GM19238 (cell line): ENCODE data around the gene BAZ2B.
"Not testable (repeated sequence)": the region's sequence is repeated elsewhere in the genome, so short reads cannot be mapped to it uniquely, and the experiment has no call there.

Experiments
- DNase-seq: peaks from one replicate; pipeline ENCODE4 v3.0.0; 2011; ENCODE audit warnings: low spot score; ENCODE audit not compliant: insufficient read length

BAZ2B gene

DNA sequence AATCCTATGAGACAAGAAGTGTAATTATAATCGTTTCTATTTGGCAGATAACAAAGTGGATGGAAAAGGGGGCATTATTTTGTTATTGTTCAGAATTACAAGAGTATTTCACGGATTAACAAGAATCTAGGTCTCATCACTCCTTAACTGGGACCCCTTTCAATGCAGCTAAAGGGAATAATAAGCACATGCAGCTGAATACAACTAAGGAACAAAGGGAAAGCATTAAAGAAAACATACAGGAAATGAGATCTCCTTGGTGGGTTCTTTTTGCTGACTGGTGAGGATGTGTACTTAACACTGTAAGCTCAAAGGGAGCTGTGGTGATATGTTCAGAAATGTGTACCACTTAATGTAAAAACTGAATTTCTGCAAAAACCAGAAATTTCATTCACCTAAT is 189.3 kb downstream of the BAZ2B start:
- no peak for DNase-seq

DNA sequence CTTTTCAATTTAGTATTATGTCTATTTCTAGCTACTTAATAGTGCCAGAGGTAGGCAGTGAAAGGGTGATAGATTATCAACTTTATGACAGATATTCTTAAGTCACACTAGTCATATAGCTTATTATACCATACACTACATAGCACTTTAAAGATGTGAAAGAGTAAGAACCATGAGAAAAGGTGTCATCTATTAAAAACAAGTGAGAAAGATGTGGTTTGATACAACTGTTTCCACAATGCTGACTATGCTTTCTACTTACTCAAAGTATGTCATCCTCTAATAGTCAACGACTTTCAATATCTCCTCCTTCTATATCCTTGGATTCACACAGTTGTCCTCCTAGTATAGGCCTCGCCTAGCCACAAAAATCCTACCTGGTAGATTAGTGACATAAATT is 196.9 kb downstream of the BAZ2B start:
- no peak for DNase-seq

DNA sequence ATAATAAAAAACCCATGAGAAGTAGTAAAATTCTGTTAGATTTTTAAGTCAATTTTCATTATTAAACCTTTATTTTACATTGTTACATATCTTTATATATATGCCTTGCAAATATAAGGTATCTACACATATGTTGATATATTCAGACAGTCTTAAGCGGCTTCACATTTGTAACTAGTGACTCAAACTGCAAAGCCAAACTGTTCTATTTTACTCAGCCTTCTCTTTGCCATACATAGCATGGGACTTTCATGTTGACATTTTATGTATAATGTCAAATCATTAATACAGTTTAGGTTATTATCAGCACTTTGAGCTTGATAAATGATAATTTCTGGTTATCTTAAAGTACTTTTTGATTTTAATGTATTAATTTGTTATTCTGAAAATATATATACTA is 204.9 kb downstream of the BAZ2B start:
- no peak for DNase-seq

DNA sequence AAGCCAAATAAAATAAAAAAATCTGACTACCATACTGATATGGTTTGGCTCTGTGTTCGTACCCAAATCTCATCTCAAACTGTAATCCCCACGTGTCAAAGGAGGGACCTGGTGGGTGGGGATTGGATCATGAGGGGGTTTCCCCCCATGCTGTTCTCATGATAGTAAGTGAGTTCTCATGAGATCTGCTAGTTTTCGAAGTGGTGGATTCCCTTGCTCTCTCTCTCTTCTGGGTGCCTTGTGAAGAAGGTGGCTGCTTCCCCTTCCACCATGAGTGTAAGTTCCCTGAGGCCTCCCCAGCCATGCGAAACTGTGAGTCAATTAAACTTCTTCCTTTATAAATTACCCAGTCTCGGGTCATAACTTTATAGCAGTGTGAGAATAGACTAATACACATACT is 206.1 kb downstream of the BAZ2B start:
- DNase-seq = no peak

DNA sequence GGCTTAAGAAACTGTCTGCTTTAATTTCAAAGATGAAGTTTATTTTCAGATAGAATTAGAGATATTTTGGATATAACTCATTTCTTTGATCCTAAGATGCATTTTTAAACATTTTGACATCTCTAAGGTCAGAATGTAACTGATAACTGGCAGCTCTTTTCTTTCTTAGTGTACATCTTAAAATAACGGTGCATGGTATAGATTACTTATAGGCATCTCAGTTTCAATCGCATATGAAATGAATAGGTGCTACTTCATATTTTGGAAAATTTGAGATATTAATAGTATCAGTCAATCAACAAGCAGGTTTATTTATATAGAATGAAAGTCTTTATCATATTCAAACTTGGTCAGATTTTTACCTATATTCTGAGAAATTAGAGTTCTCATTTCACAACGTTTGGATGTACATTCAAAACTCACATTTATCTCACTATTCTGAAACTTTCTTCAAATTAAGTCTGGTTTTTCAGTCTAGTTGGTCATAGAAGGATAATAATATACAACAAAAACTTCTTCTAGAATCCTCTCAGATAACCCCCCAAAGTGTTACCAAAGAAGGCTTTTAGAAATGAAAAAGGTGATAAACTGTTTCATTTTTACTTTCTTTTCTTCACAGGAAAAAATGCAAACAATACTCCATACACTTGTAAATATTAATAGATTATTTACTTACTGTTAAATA is 207.1 kb downstream of the BAZ2B start:
- no peak for DNase-seq

DNA sequence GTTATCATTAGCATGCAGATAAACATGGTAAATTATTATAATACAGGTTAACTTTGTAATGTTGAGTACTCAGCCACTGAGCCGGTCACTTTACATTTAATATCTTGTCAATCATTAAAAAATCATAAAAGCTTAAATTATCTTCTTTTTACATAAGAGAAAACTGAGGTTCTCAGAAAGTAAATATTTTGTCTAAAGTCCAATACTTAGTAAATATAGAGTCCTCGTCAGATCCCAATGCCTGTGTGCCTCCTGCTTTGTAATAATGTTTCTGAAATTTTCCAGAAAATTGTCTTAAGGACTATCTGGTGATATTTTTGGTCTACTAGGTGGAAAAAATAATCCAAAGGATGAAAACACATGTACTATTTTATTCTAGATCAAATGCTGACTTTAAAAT is 213.6 kb downstream of the BAZ2B start:
- DNase-seq = no peak

DNA sequence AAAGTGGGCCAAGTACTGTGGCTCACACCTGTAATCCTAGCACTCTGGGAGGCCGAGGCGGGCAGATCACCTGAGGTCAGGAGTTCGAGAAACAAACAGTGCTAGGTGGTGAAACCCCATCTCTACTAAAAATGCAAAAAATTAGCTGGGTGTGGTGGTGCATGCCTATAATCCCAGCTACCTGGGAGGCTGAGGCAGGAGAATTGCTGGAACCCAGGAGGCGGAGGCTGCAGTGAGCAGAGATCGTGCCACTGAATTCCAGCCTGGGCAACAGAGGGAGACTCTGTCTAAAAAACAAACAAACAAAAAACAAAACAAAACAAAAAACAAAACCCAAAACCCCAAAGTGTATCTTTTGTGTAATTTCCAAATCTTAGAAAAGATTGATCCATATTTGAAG is 214.2 kb downstream of the BAZ2B start:
- DNase-seq = not testable (repeated sequence)

DNA sequence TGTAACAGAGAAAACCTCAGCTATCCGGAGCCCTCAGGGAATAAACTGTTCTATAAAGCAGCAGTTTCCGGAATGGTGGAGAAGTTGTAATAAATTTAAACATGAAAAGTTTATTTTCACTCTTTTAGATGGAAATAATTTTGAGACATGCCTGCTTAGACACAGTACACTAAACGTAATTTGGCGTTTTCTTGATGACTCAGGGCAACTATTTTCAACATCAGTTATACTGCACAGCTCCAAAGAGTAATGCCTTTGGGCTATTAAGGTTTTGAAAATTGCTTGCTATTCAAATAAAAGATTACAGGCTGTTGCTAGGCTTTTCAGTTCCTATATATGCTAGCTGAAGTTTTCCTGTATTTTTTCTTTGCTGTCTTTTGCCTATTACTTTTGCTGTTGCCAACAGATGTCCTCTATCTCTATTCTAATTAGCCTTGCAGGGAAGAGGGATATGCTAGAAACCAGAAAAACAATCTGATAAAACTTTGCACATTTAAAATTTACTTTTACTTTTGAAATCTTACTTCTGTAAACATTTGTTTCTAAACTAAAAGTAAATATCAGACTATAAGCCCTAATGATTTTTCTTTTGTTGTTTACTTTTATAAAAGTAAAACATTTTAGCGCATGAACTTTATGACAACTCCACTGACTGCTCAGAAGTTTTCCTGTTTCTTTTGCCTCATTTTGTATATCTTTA is 216.5 kb downstream of the BAZ2B start:
- DNase-seq = no peak

DNA sequence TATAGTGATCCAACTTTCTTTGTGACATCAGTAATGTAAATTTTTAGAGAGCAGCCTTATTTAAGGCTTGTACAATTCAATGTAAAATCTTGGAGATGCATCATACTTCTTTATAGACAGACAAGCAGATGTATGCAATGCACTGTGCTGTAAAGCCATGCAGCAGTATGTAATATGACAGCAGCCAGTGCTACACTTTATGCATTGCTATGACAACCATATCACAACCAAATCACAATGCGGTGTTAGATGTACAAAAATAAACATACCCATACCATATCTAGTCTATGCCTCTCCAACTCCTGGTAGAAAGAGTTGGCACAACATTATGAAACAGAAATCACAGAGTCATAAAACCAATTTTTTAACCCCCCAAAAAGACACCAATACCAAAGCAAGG is 219.5 kb downstream of the BAZ2B start:
- DNase-seq = no peak

DNA sequence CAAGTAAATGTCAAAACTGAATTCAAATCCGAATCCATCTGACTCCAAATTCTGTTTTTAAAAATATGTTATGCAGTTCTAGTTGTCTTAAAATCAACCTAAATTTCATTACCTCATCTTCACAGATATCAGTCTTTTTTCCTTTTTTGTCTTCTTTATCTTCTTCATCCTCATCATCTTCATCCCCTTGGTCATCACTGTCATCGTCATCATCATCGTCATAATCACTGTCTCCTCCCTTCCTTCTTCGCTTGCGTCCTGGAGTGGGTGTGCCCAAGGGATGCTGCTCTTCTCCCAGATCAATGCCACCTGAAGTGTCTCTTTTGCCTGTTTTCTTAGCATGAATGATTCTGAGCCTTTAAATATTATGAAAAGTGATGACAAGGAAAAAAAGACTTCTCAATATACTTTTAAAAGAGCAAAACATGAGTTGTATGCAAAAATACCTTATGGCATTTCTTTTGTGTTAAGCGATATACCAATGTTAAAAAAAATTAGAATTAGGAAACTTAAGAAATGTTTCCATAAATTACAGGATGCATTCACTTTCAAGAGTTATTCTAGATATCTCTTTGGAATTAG is 233.8 kb downstream of the BAZ2B start:
- no peak for DNase-seq

DNA sequence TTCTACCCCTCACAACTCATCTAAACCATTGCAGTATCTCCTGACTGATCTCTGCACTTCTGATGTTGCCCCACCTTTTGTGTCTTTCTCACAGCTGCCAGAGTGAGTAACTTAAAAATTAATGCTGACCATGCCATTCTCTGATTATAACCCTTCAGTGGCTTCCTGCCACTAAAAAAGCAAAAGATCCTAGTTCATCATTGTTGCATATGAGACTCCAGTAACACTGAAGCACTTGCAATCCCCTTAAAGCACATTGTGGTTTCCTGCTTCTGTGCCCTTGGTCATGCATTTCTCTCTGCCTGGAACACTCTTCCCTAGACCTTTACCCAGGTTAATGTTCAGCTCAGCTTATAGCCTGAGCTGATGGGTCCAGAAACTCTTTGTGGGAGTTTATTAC is 234.8 kb downstream of the BAZ2B start:
- no peak for DNase-seq

DNA sequence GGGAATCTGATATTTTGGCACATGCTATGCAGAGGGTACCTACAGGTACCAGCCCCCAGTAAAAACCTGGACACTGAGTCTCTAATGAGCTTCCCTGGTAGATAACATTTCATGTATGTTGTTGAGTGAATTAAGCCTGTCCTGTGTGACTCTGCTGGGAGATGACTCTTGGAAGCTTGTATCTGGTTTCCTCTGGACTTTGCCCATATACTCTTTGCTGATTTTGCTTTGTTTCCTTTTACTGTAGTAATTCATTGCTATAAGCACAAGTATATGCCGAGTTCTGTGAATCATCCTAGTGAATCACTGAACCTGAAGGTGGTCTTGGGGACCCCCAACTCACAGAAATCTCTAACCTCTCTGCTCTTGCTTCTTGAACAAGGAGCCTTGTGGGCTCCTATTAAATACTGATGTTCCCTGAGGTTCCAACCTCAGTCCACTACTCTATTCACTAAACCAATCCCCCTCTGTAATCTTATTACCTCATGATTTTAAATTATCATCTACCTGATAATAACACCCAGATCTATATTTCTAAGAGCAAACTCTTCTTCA is 235.6 kb downstream of the BAZ2B start:
- no peak for DNase-seq

DNA sequence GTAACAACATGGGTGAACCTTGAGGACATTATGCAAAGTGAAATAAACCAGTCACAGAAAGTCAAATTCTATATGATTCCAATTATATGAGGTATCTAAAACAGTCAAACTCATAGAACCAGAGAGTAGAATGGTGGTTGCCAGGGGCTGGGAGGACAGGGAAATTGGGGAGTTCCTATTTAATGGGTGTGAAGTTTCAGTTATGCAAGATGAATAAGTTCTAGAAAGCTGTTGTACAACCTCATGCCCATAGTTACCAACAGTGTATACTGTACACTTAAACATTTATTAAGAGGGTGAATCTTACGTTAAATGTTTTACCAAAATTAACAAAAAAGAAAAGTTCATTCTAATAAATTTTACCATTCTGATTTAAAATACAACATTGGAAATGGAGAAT is 237.2 kb downstream of the BAZ2B start:
- no peak for DNase-seq

DNA sequence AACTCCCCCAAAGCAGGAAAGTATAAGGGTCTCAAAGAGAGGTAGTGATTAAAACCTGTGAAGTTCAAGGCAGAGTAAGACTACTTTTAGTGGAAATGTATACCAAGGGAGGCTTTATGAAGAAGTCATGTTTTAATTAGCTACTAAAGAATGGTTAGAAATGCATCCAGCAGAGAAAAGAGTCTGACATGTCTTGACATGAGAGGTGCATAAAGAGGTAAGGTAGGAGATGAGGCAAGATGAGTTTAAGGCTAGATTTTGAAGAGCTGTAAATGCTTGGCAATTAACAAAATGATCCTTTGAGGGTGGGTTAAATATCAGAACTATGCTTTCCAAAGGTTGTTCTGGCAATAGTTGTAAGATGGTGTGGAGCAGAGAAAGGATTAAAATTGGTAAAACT is 241.1 kb downstream of the BAZ2B start:
- no peak for DNase-seq

DNA sequence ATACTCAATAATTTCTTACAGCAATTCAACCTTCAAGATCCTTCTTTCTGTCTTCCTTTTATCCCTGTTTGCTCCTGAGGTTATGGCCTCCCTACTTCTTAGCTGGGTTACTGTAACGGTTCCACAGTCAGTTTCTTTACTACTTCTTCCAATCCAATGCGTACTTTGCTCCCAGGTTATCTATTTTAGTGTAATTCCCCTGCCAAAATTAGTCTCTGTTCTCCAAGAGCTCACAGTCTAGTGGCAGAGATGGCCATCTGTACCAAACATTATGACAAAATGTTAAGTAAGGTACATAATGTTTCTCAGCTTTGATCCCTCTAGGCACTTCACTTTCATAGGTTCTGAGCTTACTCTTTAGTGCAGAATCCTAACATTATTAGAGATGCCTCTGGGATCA is 244.8 kb downstream of the BAZ2B start:
- DNase-seq = no peak

DNA sequence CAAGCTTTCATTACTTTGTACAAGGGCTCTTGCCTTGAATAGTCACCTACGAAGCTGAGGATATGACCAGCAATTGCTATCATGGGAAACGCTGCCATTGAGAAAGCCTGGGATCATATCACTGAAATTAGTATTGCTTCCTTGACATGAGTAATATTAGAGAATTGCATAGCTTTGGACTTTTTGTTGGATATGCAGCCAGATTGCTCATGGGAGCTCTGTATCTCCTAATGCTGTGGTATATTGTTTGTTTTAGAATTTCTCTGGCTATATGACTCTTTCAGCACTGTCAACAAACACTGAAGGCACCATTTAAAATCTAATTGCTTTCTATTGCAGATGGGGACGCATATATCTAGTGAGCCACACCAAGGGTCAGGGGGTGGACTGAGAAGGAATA is 249.8 kb downstream of the BAZ2B start:
- DNase-seq = no peak

DNA sequence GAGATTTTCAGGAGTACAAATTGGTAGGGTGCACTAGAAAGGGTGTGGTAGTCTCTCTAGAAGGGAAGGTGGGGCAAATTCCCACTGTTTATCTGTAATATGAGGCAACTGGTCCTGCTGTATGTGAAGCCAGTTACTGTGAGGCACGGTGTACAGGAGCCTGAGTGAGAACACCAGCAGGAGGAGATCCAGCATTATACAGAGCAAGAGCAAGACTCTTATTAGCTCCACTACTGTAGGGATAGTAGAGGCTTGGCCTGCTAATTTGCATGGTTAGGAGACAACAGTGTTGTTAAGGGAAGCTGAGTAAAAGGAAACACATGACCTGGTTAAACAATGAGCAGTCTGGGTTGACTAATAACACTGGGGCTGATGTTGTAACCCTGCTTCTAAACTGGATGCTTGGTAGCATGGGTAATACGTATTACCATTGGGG is 253.5 kb downstream of the BAZ2B start:
- DNase-seq = no peak

DNA sequence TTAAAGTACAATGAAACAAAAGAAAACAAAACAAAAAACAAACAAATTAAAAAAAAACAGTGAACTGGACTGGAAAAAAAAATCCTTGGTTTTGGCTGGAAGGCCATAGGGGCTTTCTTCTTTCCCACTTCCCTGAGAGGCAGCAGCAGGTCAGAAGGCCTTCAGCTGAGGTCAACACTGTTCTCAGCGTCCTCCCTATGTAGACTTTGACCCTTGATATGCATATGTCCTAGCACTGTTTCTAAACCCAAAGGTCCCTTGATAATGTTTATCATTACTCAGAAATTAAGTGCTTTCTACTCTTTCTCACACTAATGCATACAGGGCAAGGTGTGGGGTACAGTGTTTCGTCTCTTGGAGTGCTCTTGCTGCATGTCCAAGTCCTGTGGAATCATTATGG is 254.3 kb downstream of the BAZ2B start:
- no peak for DNase-seq

DNA sequence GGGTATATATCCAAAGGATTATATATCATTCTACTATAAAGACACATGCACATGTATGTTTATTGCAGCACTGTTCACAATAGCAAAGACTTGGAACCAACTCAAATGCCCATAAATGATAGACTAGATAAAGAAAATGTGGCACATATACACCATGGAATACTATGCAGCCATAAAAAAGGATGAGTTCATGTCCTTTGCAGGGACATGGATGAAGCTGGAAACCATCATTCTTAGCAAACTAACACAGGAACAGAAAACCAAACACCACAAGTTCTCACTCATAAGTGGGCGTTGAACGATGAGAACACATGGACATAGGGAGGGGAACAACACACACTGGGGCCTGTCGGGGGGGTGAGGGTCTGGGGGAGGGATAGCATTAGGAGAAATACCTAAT is 254.7 kb downstream of the BAZ2B start:
- DNase-seq = not testable (repeated sequence)

DNA sequence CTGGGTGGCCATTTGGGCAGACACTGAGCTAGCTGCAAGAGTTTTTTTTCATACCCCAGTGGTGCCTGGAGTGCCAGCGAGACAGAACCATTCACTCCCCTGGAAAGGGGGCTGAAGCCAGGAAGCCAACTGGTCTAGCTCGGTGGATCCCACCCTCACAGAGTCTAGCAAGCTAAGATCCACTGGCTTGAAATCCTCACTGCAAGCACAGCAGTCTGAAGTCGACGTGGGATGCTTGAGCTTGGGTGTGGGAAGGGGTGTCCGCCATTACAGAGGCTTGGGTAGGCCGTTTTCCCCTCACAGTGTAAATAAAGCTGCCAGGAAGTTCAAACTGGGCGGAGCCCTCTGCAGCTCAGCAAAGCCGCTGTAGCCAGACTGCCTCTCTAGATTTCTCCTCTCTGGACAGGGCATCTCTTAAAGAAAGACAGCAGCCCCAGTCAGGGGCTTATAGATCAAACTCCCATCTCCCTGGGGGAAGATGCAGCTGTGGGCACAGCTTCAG is 260.2 kb downstream of the BAZ2B start:
- no peak for DNase-seq

DNA sequence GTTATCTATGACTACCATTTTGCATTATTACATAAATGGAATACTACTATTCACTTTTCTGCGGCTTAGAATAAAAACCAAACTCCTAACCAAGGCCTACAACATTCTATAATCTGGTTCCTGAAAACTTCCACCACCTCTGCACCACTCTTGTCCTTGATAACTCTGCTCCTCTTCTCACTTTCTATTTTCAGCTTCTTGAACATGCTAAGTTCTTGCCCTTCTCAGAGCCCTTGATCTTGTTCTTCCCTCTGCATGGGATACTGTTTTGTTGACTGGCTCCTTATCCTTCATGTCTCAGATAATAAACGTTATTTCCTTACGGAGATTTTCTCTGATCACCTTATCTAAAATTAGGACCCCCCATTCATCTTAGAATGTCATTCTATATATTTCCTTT is 264.4 kb downstream of the BAZ2B start:
- no peak for DNase-seq

DNA sequence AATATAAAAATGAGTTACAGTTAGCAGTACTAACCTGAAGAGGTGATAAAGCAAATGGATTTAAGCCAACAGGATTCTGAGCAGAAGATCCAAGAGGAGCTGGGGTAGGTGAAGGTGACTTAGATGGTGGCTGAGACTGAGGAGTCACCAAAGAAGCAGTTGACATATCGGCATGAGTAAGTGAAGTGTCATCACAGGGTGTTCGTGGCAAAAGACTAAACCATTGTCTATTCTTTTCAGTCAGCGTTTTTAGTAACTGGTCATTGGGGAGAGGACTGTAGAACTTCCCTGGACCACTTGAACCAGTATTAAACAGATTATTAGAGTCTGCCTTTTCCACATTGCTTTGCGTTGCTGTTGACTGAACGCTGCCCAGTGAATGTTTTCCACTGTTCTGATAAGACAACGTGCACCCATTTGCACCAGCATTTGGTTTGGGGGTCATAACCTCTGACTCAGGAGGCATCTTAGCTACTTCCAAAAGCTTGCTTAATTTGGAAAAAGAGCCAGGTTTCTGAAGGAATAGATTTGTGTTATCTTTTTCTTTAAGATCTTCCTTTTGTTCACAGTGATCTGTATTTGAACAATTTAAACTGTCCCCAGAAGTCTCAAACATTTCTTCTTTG is 266.6 kb downstream of the BAZ2B start:
- DNase-seq = no peak
